ENCODE measurements around the gene ATAT1. TPM values are rescaled to one million over a fixed set of nuclear protein-coding genes. Genes with fewer than 3 reads are reported as not detected.
A peak's percentile ranks its signal among the peaks of the same experiment; 100 is the strongest.

ATAT1 gene
- polyA plus RNA-seq, 3 donors = 0.51 to 10.4 (median 0.68) TPM

- 95% methylated on average over 5 of the region's 5 CpGs for WGBS (ENCODE audit: insufficient coverage)
- Mint-ChIP-seq H3K36me3 (peaks cover 85 to 100% of the 10 kb centered on the region in 2 donors), H3K27ac (peak overlapping the region in 4 of 7 donors; percentile 5 to 62 (median 52)), H3K27me3 (ENCODE audit: low read depth in 3 of 3) (peaks cover 0 to 2% (median 2%) of the 10 kb centered on the region in 3 donors), H3K4me1 (no peaks in the 10 kb centered on the region), H3K4me3 (no peak overlapping the region), H3K9me3 (no peaks in the 10 kb centered on the region)
- Histone ChIP-seq H3K27me3 (ENCODE audit: control insufficient read depth in 2 of 2, insufficient read depth in 2 of 2, low read length in 2 of 2) (no peaks in the 10 kb centered on the region), H3K79me2 (ENCODE audit: insufficient read depth, low read length) (no peaks in the 10 kb centered on the region), H3K27ac (ENCODE audit: low read depth in 1 of 2, low read length in 2 of 2) (no peak overlapping the region), H3K9ac (ENCODE audit: insufficient read depth, low read length, poor library complexity, severe bottlenecking) (no peak overlapping the region), H3K4me2 (replicated peaks; ENCODE audit: extremely low read depth, low read length, poor library complexity, severe bottlenecking) (no peak overlapping the region), H3K36me3 (replicated peaks in 1 of 2; ENCODE audit: control insufficient read depth in 1 of 2, insufficient read depth in 2 of 2, low read length in 2 of 2) (peaks cover 85 to 99% of the 10 kb centered on the region in 2 donors), H2AFZ (ENCODE audit: insufficient read depth, low read depth, low read length, poor library complexity, severe bottlenecking) (no peak overlapping the region), H3K9me3 (replicated peaks in 1 of 2; ENCODE audit: control insufficient read depth in 1 of 2, insufficient read depth in 1 of 2, low read length in 2 of 2) (no peaks in the 10 kb centered on the region), H4K20me1 (ENCODE audit: insufficient read depth, low read length) (no peaks in the 10 kb centered on the region), H3K4me3 (replicated peaks in 1 of 3; ENCODE audit: low read depth in 2 of 3, low read length in 3 of 3) (no peak overlapping the region), H3K4me1 (ENCODE audit: control insufficient read depth in 1 of 2, insufficient read depth in 2 of 2, low read length in 2 of 2) (no peaks in the 10 kb centered on the region)
- no peak for TF ChIP-seq CTCF (IDR thresholded peaks at IDR 0.05)
- DNase-seq = no peak
- intact Hi-C loops (cut with micrococcal nuclease) = no loop called here
Observed at GRCh38 chr6:30583921-30584320, 42.8 kb upstream of the ATAT1 start.

GRCh38 chr6:30589754-30590358 lies 36.8 kb upstream of the ATAT1 start:
- no peak for TF ChIP-seq CTCF (IDR thresholded peaks at IDR 0.05)
- H3K27ac Mint-ChIP-seq = peak overlapping the region in 2 of 7 donors; percentile 9 to 28
- peaks cover 0 to 2% (median 2%) of the 10 kb centered on the region in 3 donors for H3K27me3 Mint-ChIP-seq (ENCODE audit: low read depth in 3 of 3)
- H3K27ac ChIP-seq (ENCODE audit: low read depth in 1 of 2, low read length in 2 of 2) = no peak overlapping the region
- WGBS (ENCODE audit: insufficient coverage) = 97% methylated on average over 11 of the region's 15 CpGs
- H3K4me3 ChIP-seq (replicated peaks in 1 of 3; ENCODE audit: low read depth in 2 of 3, low read length in 3 of 3) = no peak overlapping the region
- H3K36me3 Mint-ChIP-seq = peaks cover 75 to 97% of the 10 kb centered on the region in 2 donors
- peaks cover 0 to 2% (median 0%) of the 10 kb centered on the region in 7 donors for H3K9me3 Mint-ChIP-seq
- no peak overlapping the region for H2AFZ ChIP-seq (ENCODE audit: insufficient read depth, low read depth, low read length, poor library complexity, severe bottlenecking)
- intact Hi-C loops (cut with micrococcal nuclease) = loop anchor here in 1 of 2 donors (10.0 kb wide), 1 partner anchor 45 kb away; no protein-coding TSS in a partner anchor
- no peak overlapping the region for H3K9ac ChIP-seq (ENCODE audit: insufficient read depth, low read length, poor library complexity, severe bottlenecking)
- no peaks in the 10 kb centered on the region for H3K9me3 ChIP-seq (replicated peaks in 1 of 2; ENCODE audit: control insufficient read depth in 1 of 2, insufficient read depth in 1 of 2, low read length in 2 of 2)
- no peaks in the 10 kb centered on the region for H3K79me2 ChIP-seq (ENCODE audit: insufficient read depth, low read length)
- no peaks in the 10 kb centered on the region for H3K4me1 ChIP-seq (ENCODE audit: control insufficient read depth in 1 of 2, insufficient read depth in 2 of 2, low read length in 2 of 2)
- H4K20me1 ChIP-seq (ENCODE audit: insufficient read depth, low read length) = peaks cover 31% of the 10 kb centered on the region
- no peaks in the 10 kb centered on the region for H3K27me3 ChIP-seq (ENCODE audit: control insufficient read depth in 2 of 2, insufficient read depth in 2 of 2, low read length in 2 of 2)
- no peak overlapping the region for H3K4me3 Mint-ChIP-seq
- no peak overlapping the region for H3K4me2 ChIP-seq (replicated peaks; ENCODE audit: extremely low read depth, low read length, poor library complexity, severe bottlenecking)
- DNase-seq = no peak
- H3K4me1 Mint-ChIP-seq = no peaks in the 10 kb centered on the region
- H3K36me3 ChIP-seq (replicated peaks in 1 of 2; ENCODE audit: control insufficient read depth in 1 of 2, insufficient read depth in 2 of 2, low read length in 2 of 2) = peaks cover 74 to 96% of the 10 kb centered on the region in 2 donors
